Ramos (cell line): ENCODE measurements around the gene ZNHIT2.

Source experiments
- in situ Hi-C: fragments of 300-500 bp; cut with MboI; formaldehyde crosslinking; loops from one replicate; pipeline ENCODE4 v1.14.3; 2022; ENCODE audit warnings: low sequenced_read_pairs; ENCODE audit not compliant: unreplicated experiment

Gene ZNHIT2

DNA sequence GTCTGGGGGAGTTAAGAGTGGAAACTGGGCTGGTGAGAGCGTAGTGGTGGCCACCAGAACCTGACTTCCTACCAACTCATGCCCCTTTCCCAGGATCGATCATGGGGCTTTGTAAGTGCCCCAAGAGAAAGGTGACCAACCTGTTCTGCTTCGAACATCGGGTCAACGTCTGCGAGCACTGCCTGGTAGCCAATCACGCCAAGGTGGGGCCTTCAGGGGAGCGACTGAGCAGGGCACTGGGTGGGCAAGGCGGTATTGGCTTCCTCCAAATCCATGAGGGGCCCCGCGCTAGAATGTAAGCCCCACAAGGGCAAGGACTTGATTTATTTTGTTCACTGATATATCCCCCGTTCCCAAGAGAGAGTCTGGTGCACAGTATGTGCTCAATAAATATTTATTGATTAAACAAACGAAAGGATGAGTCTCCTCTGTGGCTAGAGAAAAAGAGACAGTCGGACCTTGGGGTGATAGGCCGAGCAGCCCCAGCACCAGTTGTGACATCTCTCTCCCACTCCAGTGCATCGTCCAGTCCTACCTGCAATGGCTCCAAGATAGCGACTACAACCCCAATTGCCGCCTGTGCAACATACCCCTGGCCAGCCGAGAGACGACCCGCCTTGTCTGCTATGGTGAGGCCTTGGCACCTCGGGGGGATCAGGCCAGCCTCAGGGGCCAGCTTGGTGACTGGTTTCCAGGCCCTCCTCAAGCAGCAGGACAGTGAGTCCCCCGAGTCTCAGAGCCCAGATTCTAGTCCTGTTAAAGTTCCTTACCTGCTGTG, 32.7 kb downstream of the ZNHIT2 start:
- in situ Hi-C loops = no loop called here

DNA sequence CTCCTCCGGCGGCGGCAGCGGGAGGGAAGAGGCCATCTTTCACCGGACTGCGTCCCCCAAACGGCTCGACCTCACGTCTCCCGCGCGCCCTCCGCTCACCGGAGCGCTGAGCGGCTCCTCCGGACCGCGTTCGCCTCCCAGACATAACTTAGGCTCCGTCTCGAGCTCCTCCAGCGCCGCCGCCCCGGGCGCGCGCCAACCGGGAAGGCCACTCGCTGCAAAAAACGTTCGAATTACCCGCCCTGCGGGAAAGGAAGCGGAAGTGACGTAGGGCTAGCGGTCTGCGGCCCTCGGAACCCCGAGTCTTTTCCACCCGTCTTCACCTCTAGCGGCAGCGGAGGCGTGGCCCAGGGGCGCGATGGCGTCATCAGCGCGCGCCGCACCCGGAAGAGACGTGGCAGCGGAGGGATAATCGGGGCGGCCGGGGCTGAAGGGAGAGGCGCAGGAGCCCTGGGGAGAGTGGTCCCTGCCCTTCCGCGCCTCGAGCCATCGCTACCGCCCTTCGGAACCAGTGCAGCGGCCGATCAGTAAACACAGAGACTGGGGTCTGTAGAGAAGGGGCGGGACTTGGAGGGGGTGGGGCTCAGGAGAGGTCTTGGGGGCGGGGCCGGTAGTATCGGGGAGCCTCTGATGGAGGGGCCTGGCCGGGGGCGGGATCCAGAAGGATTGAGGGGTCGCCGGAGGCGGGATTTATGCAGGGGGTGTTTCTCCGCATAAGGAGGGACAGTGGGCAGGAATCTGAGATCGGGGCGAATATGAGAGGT, 33.5 kb downstream of the ZNHIT2 start, which contains the start of the genes CDCA5 and ZFPL1:
CDCA5 (minus strand) TSS at position 207 of the 764 bp plus-strand sequence; CDS start at position 145, 62 bp downstream.
ZFPL1 (plus strand) TSS at position 389 of the 764 bp plus-strand sequence. CDS start 477 bp downstream, outside the sequence.
- in situ Hi-C loops = no loop called here

DNA sequence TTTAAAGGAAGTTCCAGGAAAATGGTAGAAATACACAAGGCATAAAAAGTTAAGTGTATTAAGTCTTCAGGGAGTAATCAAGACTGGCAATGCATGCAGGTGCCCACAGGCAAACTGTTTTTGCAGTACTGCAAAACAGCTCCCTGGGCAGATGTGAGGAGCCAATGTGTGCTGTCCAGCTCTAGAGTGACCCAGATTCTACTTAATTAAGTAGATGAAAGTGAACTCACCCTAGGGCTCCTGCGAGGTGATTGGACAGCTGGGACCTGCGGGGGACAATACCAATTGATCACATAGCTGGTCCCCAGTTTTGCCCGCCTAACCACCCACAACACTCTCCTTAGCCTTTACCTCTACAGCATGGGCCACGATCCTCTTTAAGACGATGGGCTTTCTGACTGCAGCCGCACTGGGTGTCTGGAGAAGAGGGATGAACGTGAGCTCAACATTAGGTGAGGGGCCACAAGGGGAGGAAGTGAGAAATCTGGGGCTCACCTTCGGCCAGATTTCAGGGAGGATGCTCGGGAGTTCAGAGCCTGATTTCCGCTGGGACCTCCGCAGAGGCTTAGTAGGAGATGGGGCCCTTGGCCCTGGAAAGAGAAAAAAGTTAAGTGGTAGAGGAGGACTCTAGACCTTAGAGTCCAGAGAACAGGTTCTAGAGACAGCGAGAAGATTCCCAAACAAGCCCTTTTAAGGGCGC, 34.2 kb downstream of the ZNHIT2 start:
- in situ Hi-C loops = no loop called here

DNA sequence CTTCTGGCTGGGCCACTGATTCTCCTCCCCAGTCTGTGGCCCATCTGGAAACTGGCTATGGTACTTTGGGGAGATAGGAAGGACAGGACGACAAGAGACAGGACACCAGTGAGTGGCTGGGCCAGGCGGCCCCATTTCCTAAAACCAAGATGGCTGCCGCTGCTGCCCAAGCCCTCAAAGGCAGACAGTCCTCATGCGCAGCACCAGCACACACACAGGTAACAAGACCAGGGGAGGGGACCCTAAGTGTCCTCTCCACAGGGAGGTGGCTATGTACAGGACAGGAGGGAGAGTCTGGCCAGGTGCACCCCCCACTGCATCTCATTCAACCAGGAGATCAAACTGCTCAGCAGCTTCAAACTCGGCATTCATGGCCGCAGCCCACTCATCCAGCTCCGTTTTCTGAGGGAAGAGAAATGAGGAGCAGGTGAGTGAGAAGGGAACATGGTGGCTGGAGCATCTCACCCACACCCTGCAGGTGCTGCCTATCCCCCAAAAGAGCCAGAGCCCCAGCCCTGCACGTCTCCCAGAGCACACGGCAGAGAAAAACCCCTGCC, 38.6 kb downstream of the ZNHIT2 start:
- in situ Hi-C loops = no loop called here

DNA sequence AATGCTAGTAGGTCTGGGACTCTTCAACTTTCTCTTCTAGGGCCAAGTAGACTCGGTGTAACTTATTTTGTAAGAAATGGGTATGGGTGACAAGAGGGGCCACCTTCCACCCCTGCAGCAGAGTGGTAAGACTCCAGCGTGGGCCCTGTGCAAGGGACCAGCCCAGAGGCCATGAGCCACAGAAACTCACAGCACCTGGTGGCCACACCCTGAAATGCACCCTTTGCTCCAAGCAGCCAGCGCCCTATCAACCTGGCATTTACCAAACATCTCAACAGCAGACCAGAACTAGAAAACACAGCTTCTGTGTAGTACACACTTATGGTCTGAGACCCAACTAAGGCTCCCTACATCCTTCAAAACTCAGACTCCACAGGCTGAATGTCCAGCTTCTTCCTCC, 39.4 kb downstream of the ZNHIT2 start:
- in situ Hi-C loops = no loop called here

DNA sequence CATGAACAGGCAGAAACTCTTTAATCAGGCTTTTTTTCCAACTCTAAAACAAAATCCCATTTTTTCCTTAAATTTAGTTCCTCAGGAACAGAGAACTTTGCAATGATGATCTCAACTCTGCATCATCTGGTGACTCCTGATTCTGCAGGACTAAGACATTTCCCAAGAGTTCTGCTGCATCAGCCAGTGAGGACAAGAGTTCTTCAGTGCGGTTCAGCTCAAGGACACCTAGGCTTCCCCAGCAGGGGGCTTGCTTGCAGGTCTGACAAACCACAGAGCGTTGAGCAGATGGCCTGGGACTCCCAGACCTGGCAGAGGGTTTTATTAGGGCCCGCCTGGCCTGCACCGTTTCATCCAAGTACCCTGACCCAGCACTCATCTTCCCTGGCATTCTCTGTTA, 40.0 kb downstream of the ZNHIT2 start:
- in situ Hi-C loops = no loop called here

DNA sequence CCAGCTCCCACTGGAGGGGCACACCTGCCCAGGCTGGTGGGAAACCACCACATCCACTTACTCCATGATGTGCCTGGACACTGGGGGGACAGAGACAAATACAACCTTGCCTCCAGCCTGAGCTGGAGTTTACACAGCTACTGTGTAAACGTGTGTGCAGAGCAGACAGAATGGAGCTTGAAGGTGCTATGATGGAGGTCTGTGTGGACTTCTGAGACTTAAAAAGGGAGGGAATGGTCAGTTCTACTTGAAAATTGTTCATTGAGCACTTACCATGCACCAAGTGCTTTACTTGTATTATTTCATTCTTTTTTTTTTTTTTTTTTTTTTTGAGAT, 44.9 kb downstream of the ZNHIT2 start:
- in situ Hi-C loops = no loop called here

DNA sequence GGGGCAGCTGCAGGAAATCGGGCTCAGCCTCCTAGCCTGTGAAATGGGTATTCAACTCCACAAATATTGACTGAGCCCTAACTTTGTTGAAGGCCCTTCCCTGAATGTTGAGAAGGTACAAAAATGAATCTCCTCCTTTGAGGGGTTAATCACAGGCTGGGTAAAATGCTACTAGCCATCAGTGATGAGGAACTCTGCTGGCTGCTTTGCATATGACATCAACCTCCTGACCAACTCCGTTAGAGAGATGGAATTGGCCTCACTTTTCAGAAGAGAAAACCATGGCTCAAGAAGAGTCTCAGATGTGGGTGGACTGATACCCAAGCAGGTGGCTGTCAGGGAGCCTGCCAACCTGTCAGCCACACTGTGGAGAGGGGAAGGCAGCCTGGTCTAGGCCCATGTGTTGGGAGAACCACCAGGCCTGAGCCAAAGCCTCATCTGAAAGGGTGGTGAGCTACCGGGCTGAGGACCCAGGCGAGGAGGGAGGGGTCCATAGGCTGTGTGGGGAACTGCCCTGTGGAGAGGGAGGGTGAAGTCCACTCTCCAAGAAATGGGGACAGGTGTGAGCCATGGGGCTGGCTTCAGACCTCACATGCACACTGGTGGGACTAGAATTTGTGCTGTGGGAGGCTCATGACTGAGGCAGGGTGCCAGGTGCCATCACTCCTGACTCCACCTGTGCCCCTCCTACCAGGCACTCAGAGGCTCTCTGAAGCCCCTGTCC, 45.4 kb downstream of the ZNHIT2 start:
- in situ Hi-C loops = no loop called here

DNA sequence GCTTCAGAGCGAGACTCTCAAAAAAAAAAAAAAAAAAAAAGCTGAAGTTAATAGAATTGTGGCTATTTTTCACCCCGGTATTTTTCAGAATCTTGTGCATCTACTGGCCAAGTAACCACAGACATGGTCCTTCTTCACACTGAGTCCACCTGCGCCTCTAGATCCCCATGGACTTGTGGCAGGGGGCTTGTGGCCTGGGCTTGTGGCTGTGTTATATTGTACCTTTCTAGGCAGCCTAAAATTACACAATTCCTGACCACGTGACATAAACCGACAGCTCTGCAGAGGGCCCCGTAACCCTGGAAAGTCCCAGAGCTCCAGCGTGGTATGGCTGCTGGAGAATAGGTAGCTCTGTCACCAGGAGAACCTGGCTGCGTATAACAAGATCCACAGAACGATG, 48.3 kb downstream of the ZNHIT2 start:
- in situ Hi-C loops = no loop called here

DNA sequence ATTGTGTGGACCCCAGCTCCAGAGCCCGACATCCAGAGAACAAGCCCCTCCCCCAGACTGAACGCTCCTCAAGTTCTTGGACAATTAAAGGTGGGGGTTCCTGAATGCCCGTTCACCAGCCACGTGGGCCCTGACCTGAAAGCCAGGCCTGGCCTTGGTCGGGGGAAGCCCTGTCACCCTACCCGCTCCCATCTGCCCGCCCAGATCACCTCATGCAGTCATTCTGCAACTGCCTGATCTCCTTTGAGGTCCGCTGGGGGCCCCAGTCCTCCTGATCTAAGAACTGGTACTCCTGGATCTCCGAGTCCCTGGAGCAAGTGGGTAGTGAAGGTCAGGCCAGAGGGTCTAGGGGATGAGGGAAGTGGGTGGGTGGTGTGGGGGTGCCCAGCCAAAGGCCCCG, 50.1 kb downstream of the ZNHIT2 start:
- in situ Hi-C loops = no loop called here

DNA sequence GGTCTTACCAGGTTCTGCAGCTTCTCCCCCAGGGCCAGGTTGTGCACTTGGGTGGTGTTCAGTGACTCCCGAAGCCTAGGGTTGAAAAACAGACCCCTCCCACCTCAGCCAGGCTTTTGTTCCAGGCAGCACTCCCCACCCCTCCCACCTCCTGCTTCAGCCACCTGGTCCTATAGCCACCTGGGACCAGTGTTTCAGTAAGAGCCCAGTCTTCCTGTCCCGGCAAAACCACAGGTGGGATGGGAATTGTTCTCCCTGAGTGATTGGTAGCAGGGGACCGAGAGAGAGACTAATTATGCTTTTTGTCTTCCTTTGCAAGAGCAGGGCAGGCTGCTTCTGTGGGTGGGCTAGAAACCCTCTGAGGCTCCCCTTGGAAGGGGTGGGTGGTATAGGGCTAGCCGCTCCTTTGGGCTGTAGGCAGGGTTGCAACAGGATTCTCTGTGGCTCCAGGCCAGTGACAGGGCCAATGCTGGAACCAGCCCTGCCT, 50.7 kb downstream of the ZNHIT2 start:
- in situ Hi-C loops = no loop called here
